ENCODE results near the gene ABCA13. TPM values are rescaled to one million over a fixed set of nuclear protein-coding genes. Genes with fewer than 3 reads are reported as not detected.

The ABCA13 gene
- total RNA-seq, 1 donor from 2014 or later = 0.35 TPM

DNA sequence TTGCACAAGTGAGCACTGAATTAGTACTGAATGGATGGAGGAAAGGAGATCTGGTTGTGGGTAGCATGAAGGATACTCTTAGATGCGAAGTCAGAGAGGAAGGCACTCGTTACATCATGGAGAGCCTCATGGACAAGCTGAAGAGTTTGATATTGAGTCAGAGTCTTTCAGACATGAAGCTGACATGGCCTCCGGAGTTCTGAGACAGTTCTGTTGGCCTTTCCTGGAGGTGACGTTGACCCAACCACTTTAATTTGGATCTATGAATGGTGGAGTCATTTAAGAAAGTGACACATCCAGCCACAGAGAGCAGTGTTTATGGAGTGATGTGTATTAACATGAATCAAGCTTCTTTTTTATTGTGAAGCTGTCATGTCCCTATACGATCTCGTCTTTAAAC, 466.8 kb downstream of the ABCA13 start:
- intact Hi-C loops (cut with DNase I) = no loop called here

DNA sequence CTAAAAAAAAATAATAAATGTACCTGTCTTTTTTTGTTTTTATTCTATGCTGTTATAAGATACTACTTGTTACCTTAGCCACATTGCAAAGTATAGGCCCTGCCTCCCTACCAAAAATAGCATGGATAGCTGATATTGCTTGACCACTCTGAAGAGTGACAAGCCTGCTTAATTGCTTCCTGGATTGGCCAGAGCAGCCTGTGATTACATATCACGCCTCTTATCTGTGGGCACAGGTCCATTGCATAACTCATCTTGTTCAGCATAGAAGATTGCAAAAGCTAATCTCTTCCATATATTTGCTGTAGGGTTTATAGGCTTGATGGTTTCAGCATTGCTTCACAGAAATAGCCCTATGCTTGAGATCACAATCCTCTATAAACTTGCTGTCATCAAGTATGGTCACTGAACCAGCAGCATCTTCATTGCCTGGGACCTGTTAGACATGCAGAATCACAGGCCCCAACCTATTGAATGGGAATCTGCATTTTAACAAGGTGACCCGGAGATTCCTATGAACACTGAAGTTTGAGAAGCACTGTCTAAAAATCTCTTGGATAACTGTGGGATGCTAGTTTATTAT, 472.3 kb downstream of the ABCA13 start:
- peak; percentile 78 for ATAC-seq
- intact Hi-C loops (cut with DNase I) = no loop called here
- Histone ChIP-seq H3K4me1 (no peaks in the 10 kb centered on the region), H3K9me3 (no peaks in the 10 kb centered on the region), H3K4me3 (no peak overlapping the region), H3K27ac (no peak overlapping the region), H3K27me3 (no peaks in the 10 kb centered on the region), H3K36me3 (no peaks in the 10 kb centered on the region)
- DNase-seq = no peak
- TF ChIP-seq, protein P1, sequence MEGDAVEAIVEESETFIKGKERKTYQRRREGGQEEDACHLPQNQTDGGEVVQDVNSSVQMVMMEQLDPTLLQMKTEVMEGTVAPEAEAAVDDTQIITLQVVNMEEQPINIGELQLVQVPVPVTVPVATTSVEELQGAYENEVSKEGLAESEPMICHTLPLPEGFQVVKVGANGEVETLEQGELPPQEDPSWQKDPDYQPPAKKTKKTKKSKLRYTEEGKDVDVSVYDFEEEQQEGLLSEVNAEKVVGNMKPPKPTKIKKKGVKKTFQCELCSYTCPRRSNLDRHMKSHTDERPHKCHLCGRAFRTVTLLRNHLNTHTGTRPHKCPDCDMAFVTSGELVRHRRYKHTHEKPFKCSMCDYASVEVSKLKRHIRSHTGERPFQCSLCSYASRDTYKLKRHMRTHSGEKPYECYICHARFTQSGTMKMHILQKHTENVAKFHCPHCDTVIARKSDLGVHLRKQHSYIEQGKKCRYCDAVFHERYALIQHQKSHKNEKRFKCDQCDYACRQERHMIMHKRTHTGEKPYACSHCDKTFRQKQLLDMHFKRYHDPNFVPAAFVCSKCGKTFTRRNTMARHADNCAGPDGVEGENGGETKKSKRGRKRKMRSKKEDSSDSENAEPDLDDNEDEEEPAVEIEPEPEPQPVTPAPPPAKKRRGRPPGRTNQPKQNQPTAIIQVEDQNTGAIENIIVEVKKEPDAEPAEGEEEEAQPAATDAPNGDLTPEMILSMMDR (IDR thresholded peaks at IDR 0.05) = no peak

More for the DNA sequence above, 466.8 kb downstream of the ABCA13 start:
- ATAC-seq (no peak), DNase-seq (no peak)
- Histone ChIP-seq H3K36me3 (no peaks in the 10 kb centered on the region), H3K27ac (no peak overlapping the region), H3K9me3 (no peaks in the 10 kb centered on the region), H3K4me1 (no peaks in the 10 kb centered on the region), H3K4me3 (no peak overlapping the region), H3K27me3 (no peaks in the 10 kb centered on the region)
- TF ChIP-seq, protein P1 (IDR thresholded peaks at IDR 0.05) = no peak

DNA sequence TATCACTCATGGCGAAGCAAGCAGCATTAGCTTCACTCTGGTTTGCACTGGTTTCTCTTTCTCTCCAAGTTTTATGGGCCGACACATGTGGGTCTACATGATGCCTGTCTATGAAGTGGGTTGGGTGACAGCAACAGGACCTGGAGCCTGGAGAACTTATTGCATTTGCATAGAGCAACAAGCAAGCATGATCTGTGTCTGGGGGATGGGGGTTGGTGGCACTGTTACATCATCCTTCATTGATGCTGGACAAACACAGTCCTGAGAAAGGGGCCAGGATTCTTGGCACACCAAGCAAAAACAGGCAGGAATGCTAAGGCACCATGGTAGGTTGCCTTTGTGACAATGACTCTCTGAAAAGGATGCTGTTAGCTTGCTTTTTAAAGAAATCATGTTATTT, 486.9 kb downstream of the ABCA13 start:
- TF ChIP-seq, protein P1 (IDR thresholded peaks at IDR 0.05) = no peak
- Histone ChIP-seq H3K4me3 (no peak overlapping the region), H3K27ac (no peak overlapping the region), H3K4me1 (no peaks in the 10 kb centered on the region), H3K36me3 (no peaks in the 10 kb centered on the region), H3K9me3 (no peaks in the 10 kb centered on the region), H3K27me3 (no peaks in the 10 kb centered on the region)
- no peak for DNase-seq
- no peak for ATAC-seq
- intact Hi-C loops (cut with DNase I) = no loop called here

DNA sequence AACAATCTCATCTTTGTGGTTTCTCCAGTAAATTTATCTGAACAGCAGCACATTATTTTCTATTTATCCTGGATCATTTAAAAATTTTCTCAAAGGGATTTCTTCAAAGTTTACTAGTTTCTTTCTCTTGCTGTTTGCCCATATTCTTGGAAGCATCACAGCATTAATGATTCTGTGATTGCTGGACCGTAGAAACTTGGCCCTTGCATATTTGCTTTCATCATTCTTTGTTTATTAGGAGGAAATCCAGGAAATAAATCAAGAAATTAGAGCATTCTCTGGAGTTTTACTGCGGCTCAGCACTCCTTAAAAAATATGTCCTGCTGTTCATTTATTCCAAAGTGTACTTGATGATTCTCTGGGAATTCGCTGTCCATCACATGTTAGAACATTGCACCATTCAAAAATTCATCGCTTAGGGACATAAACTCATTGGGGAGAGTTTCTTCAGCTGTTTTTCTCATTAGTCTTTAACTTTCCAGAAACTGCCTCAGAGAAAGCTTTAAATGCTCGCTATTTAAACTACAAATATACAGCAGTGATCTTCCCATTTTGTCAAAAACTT, 489.1 kb downstream of the ABCA13 start:
- Histone ChIP-seq H3K27me3 (no peaks in the 10 kb centered on the region), H3K36me3 (no peaks in the 10 kb centered on the region), H3K9me3 (no peaks in the 10 kb centered on the region), H3K4me3 (no peak overlapping the region), H3K4me1 (no peaks in the 10 kb centered on the region), H3K27ac (no peak overlapping the region)
- DNase-seq (no peak), ATAC-seq (no peak)
- intact Hi-C loops (cut with DNase I) = no loop called here
- TF ChIP-seq, protein P1 (IDR thresholded peaks at IDR 0.05) = no peak

DNA sequence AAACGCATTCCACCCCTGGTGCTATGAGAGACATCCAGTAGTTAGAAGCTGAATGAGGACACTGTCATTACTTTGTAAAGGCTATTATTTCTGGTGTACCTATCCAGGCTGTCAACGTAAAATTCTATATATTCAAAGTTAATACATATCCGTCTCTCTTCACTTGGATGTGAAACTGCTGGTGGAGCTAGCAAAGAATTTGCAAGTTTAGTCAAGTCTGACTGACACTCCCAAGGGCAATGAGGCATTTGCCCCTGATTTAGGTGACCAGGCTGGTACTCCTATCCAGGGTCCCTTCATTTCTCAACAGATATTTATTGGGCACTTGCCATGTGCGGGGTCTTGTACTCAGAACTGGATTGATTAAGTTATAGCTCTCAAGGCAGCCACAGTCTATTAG, 493.0 kb downstream of the ABCA13 start:
- TF ChIP-seq, protein P1 (IDR thresholded peaks at IDR 0.05) = no peak
- Histone ChIP-seq H3K36me3 (no peaks in the 10 kb centered on the region), H3K27ac (no peak overlapping the region), H3K4me1 (no peaks in the 10 kb centered on the region), H3K27me3 (no peaks in the 10 kb centered on the region), H3K4me3 (no peak overlapping the region), H3K9me3 (no peaks in the 10 kb centered on the region)
- no peak for DNase-seq
- no peak for ATAC-seq
- intact Hi-C loops (cut with DNase I) = no loop called here
